AG10803 (cell line): ENCODE measurements around the gene DZIP3.
"Not testable (repeated sequence)": the region's sequence is repeated elsewhere in the genome, so short reads cannot be mapped to it uniquely, and the experiment has no call there.

ENCODE experiments used
- DNase-seq: peaks from one replicate; pipeline ENCODE4 v3.0.0; 2010; ENCODE audit warnings: low read depth
- H3K4me3 ChIP-seq: 2 replicates; pipeline ENCODE4 v1.5.1; 2011; ENCODE audit warnings: mild to moderate bottlenecking, low read length, control low read depth
- TF ChIP-seq, protein P1 (sequence below): conservative IDR thresholded peaks from 2 replicates; pipeline ENCODE4 v1.5.1; 2011; ENCODE audit warnings: mild to moderate bottlenecking, low read length, control low read depth, inconsistent platforms

The DZIP3 gene

GRCh38 chr3:108677811-108678210, 88.3 kb downstream of the DZIP3 start:
- TF ChIP-seq, protein P1, sequence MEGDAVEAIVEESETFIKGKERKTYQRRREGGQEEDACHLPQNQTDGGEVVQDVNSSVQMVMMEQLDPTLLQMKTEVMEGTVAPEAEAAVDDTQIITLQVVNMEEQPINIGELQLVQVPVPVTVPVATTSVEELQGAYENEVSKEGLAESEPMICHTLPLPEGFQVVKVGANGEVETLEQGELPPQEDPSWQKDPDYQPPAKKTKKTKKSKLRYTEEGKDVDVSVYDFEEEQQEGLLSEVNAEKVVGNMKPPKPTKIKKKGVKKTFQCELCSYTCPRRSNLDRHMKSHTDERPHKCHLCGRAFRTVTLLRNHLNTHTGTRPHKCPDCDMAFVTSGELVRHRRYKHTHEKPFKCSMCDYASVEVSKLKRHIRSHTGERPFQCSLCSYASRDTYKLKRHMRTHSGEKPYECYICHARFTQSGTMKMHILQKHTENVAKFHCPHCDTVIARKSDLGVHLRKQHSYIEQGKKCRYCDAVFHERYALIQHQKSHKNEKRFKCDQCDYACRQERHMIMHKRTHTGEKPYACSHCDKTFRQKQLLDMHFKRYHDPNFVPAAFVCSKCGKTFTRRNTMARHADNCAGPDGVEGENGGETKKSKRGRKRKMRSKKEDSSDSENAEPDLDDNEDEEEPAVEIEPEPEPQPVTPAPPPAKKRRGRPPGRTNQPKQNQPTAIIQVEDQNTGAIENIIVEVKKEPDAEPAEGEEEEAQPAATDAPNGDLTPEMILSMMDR, result no peak
- DNase-seq, result no peak
- no peak overlapping the region for H3K4me3 ChIP-seq

GRCh38 chr3:108692286-108692685, 102.8 kb downstream of the DZIP3 start:
- H3K4me3 ChIP-seq, DNase-seq: not testable (repeated sequence)

GRCh38 chr3:108698461-108698860, 108.9 kb downstream of the DZIP3 start:
- H3K4me3 ChIP-seq, result no peak overlapping the region
- no peak for DNase-seq
- TF ChIP-seq, protein P1, result no peak

- no peak overlapping the region for H3K4me3 ChIP-seq
- TF ChIP-seq, protein P1, result no peak
- DNase-seq, result no peak
Measured at GRCh38 chr3:108705045-108705444, 115.5 kb downstream of the DZIP3 start.

- TF ChIP-seq, protein P1, result no peak
- DNase-seq, result no peak
- no peak overlapping the region for H3K4me3 ChIP-seq
Measured at GRCh38 chr3:108713009-108713516, 123.5 kb downstream of the DZIP3 start.

- H3K4me3 ChIP-seq, result no peak overlapping the region
- DNase-seq, result no peak
- TF ChIP-seq, protein P1, result no peak
Measured at GRCh38 chr3:108713816-108714215, 124.3 kb downstream of the DZIP3 start.

DNA sequence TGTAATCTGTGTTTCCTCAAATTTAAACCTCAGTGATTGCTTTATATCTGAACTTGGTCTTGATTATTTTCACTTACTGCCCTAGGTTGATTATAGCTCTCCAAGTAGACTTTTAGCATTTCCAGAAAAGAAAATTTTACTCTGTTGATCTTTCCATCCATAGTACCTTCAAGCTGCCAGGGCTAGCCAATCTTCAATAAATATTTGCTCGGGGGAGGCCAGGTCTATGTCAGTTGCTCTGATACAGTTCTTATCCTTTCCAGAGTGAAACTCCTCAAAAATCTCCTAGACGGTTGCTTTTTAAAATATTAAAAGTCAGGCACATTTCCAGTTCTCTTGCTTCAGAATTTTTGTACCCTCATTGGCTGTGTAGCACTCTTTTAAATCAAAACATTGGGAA, 128.9 kb downstream of the DZIP3 start:
- H3K4me3 ChIP-seq, result no peak overlapping the region
- DNase-seq, result no peak
- TF ChIP-seq, protein P1, result no peak
